ENCODE data around the gene HMCN2. TPM values are rescaled to one million over a fixed set of nuclear protein-coding genes. Genes with fewer than 3 reads are reported as not detected.

Gene HMCN2
- total RNA-seq, 4 donors from 2014 or later = 9.1 to 38.6 (median 12.5) TPM

- Histone ChIP-seq H3K27me3 (no peaks in the 10 kb centered on the region), H3K9me3 (no peaks in the 10 kb centered on the region), H3K4me1 (peaks cover 4 to 17% (median 8%) of the 10 kb centered on the region in 4 donors), H3K36me3 (peaks cover 3 to 43% (median 33%) of the 10 kb centered on the region in 4 donors), H3K27ac (replicated peaks in 1 of 4) (no peak overlapping the region), H3K4me3 (no peak overlapping the region)
- intact Hi-C loops (cut with DNase I) = no loop called here
- no peak for DNase-seq (ENCODE audit: extremely low spot score)
- TF ChIP-seq POLR2AphosphoS5 (IDR thresholded peaks at IDR 0.05) = no peak
- no peak for TF ChIP-seq POLR2A (IDR thresholded peaks at IDR 0.05; ENCODE audit: low read depth)
- TF ChIP-seq, protein P1, sequence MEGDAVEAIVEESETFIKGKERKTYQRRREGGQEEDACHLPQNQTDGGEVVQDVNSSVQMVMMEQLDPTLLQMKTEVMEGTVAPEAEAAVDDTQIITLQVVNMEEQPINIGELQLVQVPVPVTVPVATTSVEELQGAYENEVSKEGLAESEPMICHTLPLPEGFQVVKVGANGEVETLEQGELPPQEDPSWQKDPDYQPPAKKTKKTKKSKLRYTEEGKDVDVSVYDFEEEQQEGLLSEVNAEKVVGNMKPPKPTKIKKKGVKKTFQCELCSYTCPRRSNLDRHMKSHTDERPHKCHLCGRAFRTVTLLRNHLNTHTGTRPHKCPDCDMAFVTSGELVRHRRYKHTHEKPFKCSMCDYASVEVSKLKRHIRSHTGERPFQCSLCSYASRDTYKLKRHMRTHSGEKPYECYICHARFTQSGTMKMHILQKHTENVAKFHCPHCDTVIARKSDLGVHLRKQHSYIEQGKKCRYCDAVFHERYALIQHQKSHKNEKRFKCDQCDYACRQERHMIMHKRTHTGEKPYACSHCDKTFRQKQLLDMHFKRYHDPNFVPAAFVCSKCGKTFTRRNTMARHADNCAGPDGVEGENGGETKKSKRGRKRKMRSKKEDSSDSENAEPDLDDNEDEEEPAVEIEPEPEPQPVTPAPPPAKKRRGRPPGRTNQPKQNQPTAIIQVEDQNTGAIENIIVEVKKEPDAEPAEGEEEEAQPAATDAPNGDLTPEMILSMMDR (IDR thresholded peaks at IDR 0.05) = no peak
- no peak for TF ChIP-seq EP300 (IDR thresholded peaks at IDR 0.05)
- 71% methylated on average over 8 of the region's 8 CpGs for WGBS
Measured at GRCh38 chr9:130459151-130459550, 193.6 kb downstream of the HMCN2 start.

DNA sequence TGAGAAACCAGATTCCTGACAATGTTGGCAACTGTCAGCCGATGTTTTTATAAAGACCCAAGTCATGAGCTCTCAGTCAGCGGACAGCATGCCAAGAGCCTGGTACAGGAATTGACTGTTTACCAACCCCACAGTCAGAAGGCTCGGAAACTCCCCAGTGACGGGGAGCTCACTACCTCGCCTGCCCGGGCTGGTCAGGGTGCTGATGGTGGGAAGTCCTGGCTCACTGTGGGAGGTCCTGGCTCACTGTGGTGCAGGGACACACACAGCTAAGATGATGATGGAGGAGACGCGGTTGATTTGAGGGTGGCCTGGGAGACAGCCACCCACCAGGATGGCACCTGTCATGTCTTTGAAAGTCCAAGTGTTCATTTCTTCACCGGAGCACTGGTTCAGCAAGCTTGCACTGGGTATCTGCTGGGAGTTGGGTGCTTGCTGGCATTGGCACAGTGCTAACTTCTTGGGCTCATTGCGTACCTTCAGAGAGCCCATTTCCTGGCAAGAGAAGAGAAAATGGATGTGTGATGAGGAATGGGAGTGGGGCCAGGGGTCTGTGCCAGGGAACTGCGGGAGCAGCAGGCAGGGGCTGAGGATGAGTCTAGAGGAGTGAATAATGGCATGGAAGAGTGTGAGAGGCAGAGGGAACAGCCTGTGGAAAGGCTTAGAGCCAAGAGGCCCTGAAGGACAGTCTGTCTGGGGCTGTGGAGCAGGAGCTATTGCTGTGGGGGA, 194.5 kb downstream of the HMCN2 start:
- 82% methylated on average over 11 of the region's 11 CpGs for WGBS
- Histone ChIP-seq H3K4me1 (peaks cover 4 to 15% (median 7%) of the 10 kb centered on the region in 4 donors), H3K27me3 (no peaks in the 10 kb centered on the region), H3K36me3 (peaks cover 8 to 50% (median 42%) of the 10 kb centered on the region in 4 donors), H3K4me3 (no peak overlapping the region), H3K27ac (replicated peaks in 1 of 4) (no peak overlapping the region), H3K9me3 (no peaks in the 10 kb centered on the region)
- no peak for DNase-seq (ENCODE audit: extremely low spot score)
- TF ChIP-seq POLR2A (IDR thresholded peaks at IDR 0.05; ENCODE audit: low read depth) = no peak
- TF ChIP-seq, protein P1 (IDR thresholded peaks at IDR 0.05) = no peak
- no peak for TF ChIP-seq EP300 (IDR thresholded peaks at IDR 0.05)
- no peak for TF ChIP-seq POLR2AphosphoS5 (IDR thresholded peaks at IDR 0.05)
- intact Hi-C loops (cut with DNase I) = loop anchor here (10.0 kb wide), 1 partner anchor 115 kb away; the partner anchor contains the start of gene FUBP3

DNA sequence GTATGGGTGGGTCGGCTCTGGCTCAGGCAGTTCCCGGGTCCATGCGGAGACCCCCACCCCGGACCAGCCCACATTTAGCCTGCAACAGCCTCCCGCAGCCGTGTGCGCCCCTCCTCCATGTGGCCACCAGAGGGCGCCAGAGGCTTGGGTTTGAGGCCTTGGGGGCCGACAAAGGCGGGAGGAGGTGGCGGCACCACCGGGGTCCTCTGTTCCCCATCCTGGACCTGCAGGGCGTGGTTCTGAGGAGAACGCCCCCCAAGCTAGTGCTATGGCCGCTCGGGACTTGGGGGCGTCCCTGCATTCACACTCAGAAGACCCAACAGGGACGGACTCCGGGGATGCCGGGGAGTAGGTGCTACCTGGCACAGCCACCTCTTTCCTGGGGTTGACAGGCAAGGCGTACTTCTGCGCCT, 195.7 kb downstream of the HMCN2 start:
- H3K4me1 ChIP-seq = peaks cover 4 to 15% (median 7%) of the 10 kb centered on the region in 4 donors
- H3K4me3 ChIP-seq = no peak overlapping the region
- H3K27me3 ChIP-seq = no peaks in the 10 kb centered on the region
- WGBS = 7% methylated on average over 7 of the region's 22 CpGs
- TF ChIP-seq POLR2A (IDR thresholded peaks at IDR 0.05; ENCODE audit: low read depth) = no peak
- TF ChIP-seq, protein P1 (IDR thresholded peaks at IDR 0.05) = peak; percentile 88 to 93 (median 89)
- DNase-seq (ENCODE audit: extremely low spot score) = no peak
- H3K9me3 ChIP-seq = no peaks in the 10 kb centered on the region
- peaks cover 8 to 61% (median 52%) of the 10 kb centered on the region in 4 donors for H3K36me3 ChIP-seq
- intact Hi-C loops (cut with DNase I) = loop anchor here (1.0 to 10.0 kb wide), 2 partner anchors 114 to 221 kb away; partner anchors contain the start of gene FUBP3
- no peak overlapping the region for H3K27ac ChIP-seq (replicated peaks in 1 of 4)

DNA sequence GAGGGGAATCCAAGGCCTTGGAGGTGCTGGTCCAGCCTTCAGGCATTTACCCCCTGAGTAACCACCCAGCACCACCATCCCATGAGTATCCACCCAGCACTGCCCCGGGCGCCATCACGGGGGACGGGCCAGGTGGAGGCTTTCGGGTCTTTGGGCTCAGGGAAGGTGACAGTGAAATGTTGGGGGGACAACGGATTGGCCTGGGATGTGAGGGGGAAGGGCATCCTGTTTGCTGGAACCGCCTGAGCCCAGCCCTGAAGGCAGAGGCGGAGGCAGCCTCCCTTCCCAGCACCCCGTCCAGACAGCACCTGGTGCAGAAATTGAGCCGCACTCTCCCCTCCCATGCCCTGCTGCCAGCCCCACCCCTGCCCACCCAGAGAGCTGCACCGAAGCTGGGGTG, 196.2 kb downstream of the HMCN2 start:
- intact Hi-C loops (cut with DNase I) = loop anchor here (1.0 to 10.0 kb wide), 2 partner anchors 113 to 221 kb away; partner anchors contain the start of gene FUBP3
- no peak for DNase-seq (ENCODE audit: extremely low spot score)
- WGBS = 72% methylated on average over 6 of the region's 11 CpGs

More for the DNA sequence above, 196.2 kb downstream of the HMCN2 start:
- no peak overlapping the region for H3K27ac ChIP-seq (replicated peaks in 1 of 4)
- H3K27me3 ChIP-seq = no peaks in the 10 kb centered on the region
- H3K4me3 ChIP-seq = no peak overlapping the region
- H3K9me3 ChIP-seq = no peaks in the 10 kb centered on the region
- peaks cover 4 to 15% (median 7%) of the 10 kb centered on the region in 4 donors for H3K4me1 ChIP-seq
- H3K36me3 ChIP-seq = peaks cover 8 to 67% (median 57%) of the 10 kb centered on the region in 4 donors
- TF ChIP-seq, protein P1 (IDR thresholded peaks at IDR 0.05) = no peak
- TF ChIP-seq EP300 (IDR thresholded peaks at IDR 0.05) = no peak
- TF ChIP-seq POLR2AphosphoS5 (IDR thresholded peaks at IDR 0.05) = no peak
- TF ChIP-seq POLR2A (IDR thresholded peaks at IDR 0.05; ENCODE audit: low read depth) = no peak

All from esophagus muscularis mucosa (tissue), 4 donors.